Neural progenitor cell (in vitro differentiated cells): ENCODE measurements around the gene DPF3.

Experiments used
- CTCF ChIP-seq: fragments of 200-600 bp; sonication (generic); IDR thresholded peaks from 2 replicates; pipeline ENCODE4 v1.5.1; 2017; ENCODE audit warnings: antibody characterized with exemption, mild to moderate bottlenecking
- EZH2phosphoT487 ChIP-seq: fragments of 200-600 bp; sonication (generic); IDR thresholded peaks from 2 replicates; pipeline ENCODE4 v1.6.1; 2017; ENCODE audit warnings: antibody characterized with exemption

DNA sequence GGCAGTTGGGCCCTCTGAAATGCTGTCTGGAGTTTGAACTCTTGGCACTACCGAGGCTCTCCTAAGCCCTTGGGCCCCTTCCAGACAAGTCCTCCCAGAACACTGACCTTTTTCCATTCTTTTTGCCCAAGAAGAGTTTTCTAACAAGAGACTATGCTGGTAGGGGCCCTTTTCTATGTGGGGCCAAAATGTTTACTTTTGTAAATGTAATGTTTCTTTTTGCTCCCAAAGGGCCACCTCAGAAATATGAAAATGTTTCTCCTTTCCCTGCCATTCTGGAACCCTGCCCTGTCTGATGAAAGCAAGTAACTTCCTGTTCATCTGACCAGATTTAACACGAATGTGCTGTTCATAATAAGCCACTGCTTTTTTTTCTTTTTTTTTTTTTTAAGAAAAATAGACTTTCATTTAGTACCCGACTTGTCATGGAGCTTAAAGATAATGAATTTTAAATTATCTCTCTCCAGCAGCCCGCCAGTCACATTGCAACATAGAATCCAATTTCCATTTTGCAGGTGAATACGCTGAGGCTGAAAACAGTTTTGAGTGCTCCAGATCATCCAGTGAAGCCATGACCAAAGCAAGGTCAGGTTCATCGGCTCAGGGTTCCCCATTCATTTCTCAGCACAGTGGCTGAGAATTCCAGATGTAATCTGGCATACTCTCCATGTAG, 169.9 kb downstream of the DPF3 start:
- no peak for TF ChIP-seq CTCF
- no peak for TF ChIP-seq EZH2phosphoT487
